SK-N-SH (cell line): ENCODE results near the gene SGCA. TPM values are rescaled to one million over a fixed set of nuclear protein-coding genes. Genes with fewer than 3 reads are reported as not detected.
A peak's percentile ranks its signal among the peaks of the same experiment; 100 is the strongest.

Source experiments
- CTCF ChIA-PET: fragments of 300-600, 350-600 bp; formaldehyde crosslinking; extraction: SDS; loops from one replicate; lab custom pipeline; 2021; lab: Yijun Ruan, JAX
- POLR2A ChIA-PET: fragments of 350-600 bp; sonication (Branson Sonifier 250); formaldehyde crosslinking; extraction: SDS; loops from one replicate; lab custom pipeline; 2020; ENCODE audit warnings: antibody characterized with exemption, inconsistent platforms; lab: Yijun Ruan, JAX
- DNase-seq: peaks from one replicate; pipeline ENCODE4 v3.0.0; 2012
- H2AFZ ChIP-seq: fragments of 200-600 bp; sonication (generic); 2 replicates; pipeline ENCODE4 v1.8.1; 2016; ENCODE audit warnings: antibody characterized with exemption, mild to moderate bottlenecking, low read depth
- H3F3A ChIP-seq: fragments of 200-600 bp; sonication (generic); replicated peaks from 2 replicates; pipeline ENCODE3; 2016; ENCODE audit warnings: antibody characterized with exemption, mild to moderate bottlenecking; ENCODE audit not compliant: insufficient read depth
- H3K27ac ChIP-seq, 2 experiments: fragments of 200-500 bp in 1 of 2; fragments of 200-600 bp in 1 of 2; sonication (Bioruptor generic) in 1 of 2; sonication (generic), shearing (Covaris generic) in 1 of 2; 2 replicates each; pipeline versions ENCODE4 v1.5.1 to v1.6.1; 2014 to 2016; ENCODE audit warnings: low read depth in 2 of 2, inconsistent platforms in 1 of 2, low read length in 1 of 2, mild to moderate bottlenecking in 1 of 2, mixed read lengths in 1 of 2
- H3K27me3 ChIP-seq: fragments of 200-600 bp; sonication (generic), shearing (Covaris generic); 2 replicates; pipeline ENCODE4 v1.6.1; 2016; ENCODE audit warnings: mixed run types; ENCODE audit not compliant: insufficient read depth
- H3K36me3 ChIP-seq, 2 experiments: fragments of 200-500 bp in 1 of 2; fragments of 200-600 bp in 1 of 2; sonication (Bioruptor generic) in 1 of 2; sonication (generic) in 1 of 2; replicated peaks in 1 of 2; 2 replicates each; pipeline versions ENCODE3 to v1.5.1; 2014 to 2016; ENCODE audit warnings: low read length in 1 of 2, mild to moderate bottlenecking in 1 of 2; ENCODE audit not compliant: insufficient read depth in 2 of 2, control insufficient read depth in 1 of 2
- H3K4me1 ChIP-seq, 2 experiments: fragments of 200-500 bp in 1 of 2; fragments of 200-600 bp in 1 of 2; sonication (Bioruptor generic) in 1 of 2; sonication (generic), shearing (Covaris generic) in 1 of 2; 2 replicates each; pipeline versions ENCODE4 v1.5.1 to v1.6.1; 2014 to 2016; ENCODE audit warnings: low read depth in 1 of 2, low read length in 1 of 2, mixed run types in 1 of 2; ENCODE audit not compliant: insufficient read depth in 2 of 2, control insufficient read depth in 1 of 2
- H3K4me2 ChIP-seq: fragments of 200-600 bp; sonication (generic), shearing (Covaris generic); 2 replicates; pipeline ENCODE4 v1.6.1; 2017; ENCODE audit warnings: mixed run types
- H3K4me3 ChIP-seq, 2 experiments: fragments of 200-500 bp in 1 of 2; fragments of 200-600 bp in 1 of 2; sonication (Bioruptor generic) in 1 of 2; sonication (generic), shearing (Covaris generic) in 1 of 2; 2 replicates each; pipeline versions ENCODE4 v1.5.1 to v1.8.1; 2014 to 2016; ENCODE audit warnings: low read depth in 2 of 2, inconsistent platforms in 1 of 2, low read length in 1 of 2, mild to moderate bottlenecking in 1 of 2, mixed read lengths in 1 of 2, moderate library complexity in 1 of 2
- H3K79me2 ChIP-seq: fragments of 200-600 bp; sonication (generic); 2 replicates; pipeline ENCODE4 v1.8.1; 2017; ENCODE audit warnings: mild to moderate bottlenecking; ENCODE audit not compliant: insufficient read depth
- H3K9ac ChIP-seq: fragments of 200-600 bp; sonication (generic); 2 replicates; pipeline ENCODE4 v1.6.1; 2017; ENCODE audit warnings: mixed run types
- H3K9me2 ChIP-seq: fragments of 200-600 bp; sonication (generic); 2 replicates; pipeline ENCODE4 v1.6.1; 2017; ENCODE audit warnings: mixed run types
- H3K9me3 ChIP-seq: fragments of 200-600 bp; sonication (generic); 2 replicates; pipeline ENCODE4 v1.6.1; 2017; ENCODE audit warnings: mixed run types, mild to moderate bottlenecking, moderate library complexity
- H4K20me1 ChIP-seq: fragments of 200-600 bp; sonication (generic); 2 replicates; pipeline ENCODE4 v1.6.1; 2017; ENCODE audit warnings: mild to moderate bottlenecking, mixed run types; ENCODE audit not compliant: insufficient read depth
- CTCF ChIP-seq: fragments of 200-600 bp; sonication (generic); IDR thresholded peaks from 2 replicates; pipeline ENCODE4 v1.6.1; 2017; ENCODE audit warnings: antibody characterized with exemption, mild to moderate bottlenecking, moderate library complexity
- IRF3 ChIP-seq: fragments of 150-350 bp; IDR thresholded peaks from 2 replicates; pipeline ENCODE4 v1.6.1; 2016; ENCODE audit warnings: mild to moderate bottlenecking, low read depth, low read length
- JUND ChIP-seq: IDR thresholded peaks from 2 replicates; pipeline ENCODE4 v1.4.0; 2012
- MAX ChIP-seq: IDR thresholded peaks from 2 replicates; pipeline ENCODE4 v1.4.0; 2012; ENCODE audit warnings: low read depth
- POLR2AphosphoS5 ChIP-seq: IDR thresholded peaks from 2 replicates; pipeline ENCODE4 v1.6.1; 2012; ENCODE audit warnings: low read depth, low read length
- REST ChIP-seq: IDR thresholded peaks from 2 replicates; pipeline ENCODE4 v1.6.1; 2012; ENCODE audit warnings: mild to moderate bottlenecking, low read depth, low read length, moderate library complexity
- YY1 ChIP-seq: IDR thresholded peaks from 2 replicates; pipeline ENCODE4 v1.4.0; 2012; ENCODE audit warnings: low read depth, mild to moderate bottlenecking
- WGBS: methylation state at CpG from one replicate; pipeline ENCODE4 v1.1.6; 2017; ENCODE audit warnings: low lambda C conversion rate; 5-methylcytosine and 5-hydroxymethylcytosine counted together
- polyA plus RNA-seq, 3 experiments: library from polyadenylated mRNA; depleted of rRNA; stranded (reverse); fragments of >200 nt; gene quantifications; 2 replicates each; pipeline ENCODE4 v1.2.3, GENCODE V29; 2012

SGCA gene
- polyA plus RNA-seq, 1 of the 3 experiments (the other 2 are of a cell fraction): not detected

GRCh38 chr17:50151937-50152547 lies 13.8 kb upstream of the SGCA start (continued):
- no peak for TF ChIP-seq IRF3
- no peak for TF ChIP-seq JUND
- TF ChIP-seq CTCF: no peak
- TF ChIP-seq REST: no peak
- peak; percentile 86 for TF ChIP-seq MAX

- TF ChIP-seq POLR2AphosphoS5 (no peak), YY1 (no peak)
- TF ChIP-seq, all 33 proteins: peak for 0
- 87% methylated on average over 5 of the region's 7 CpGs for WGBS
- Histone ChIP-seq H3K4me2 (peak overlapping the region; percentile 97), H3F3A (peaks cover 19% of the 10 kb centered on the region), H3K79me2 (peaks cover 30% of the 10 kb centered on the region), H3K4me3 (peak overlapping the region in 1 of 2 experiments; percentile 66; a peak in 2 of 4 replicates), H3K9me2 (no peaks in the 10 kb centered on the region), H3K4me1 (peaks cover 25 to 46% of the 10 kb centered on the region in 2 experiments; a peak in 3 of 4 replicates), H3K9ac (no peak overlapping the region), H3K36me3 (peaks cover 0 to under 1% of the 10 kb centered on the region in 2 experiments), H3K27me3 (no peaks in the 10 kb centered on the region), H3K27ac (peak overlapping the region; percentile 74 to 98; a peak in 3 of 4 replicates), H3K9me3 (no peaks in the 10 kb centered on the region), H2AFZ (no peak overlapping the region), H4K20me1 (peaks cover 16% of the 10 kb centered on the region)
- CTCF ChIA-PET: interaction anchor here (0.7 to 12.8 kb wide), 22 partner anchors 9 to 157 kb away, joined by 3 to 169 read pairs (median 7); partner anchors contain the start of genes COL1A1, PDK2, SAMD14 and SGCA
- DNase-seq: no peak
- POLR2A ChIA-PET: interaction anchor here (1.2 to 2.5 kb wide), 5 partner anchors 9 to 58 kb away, joined by 3 to 30 read pairs (median 7); partner anchors contain the start of gene PDK2
These were observed 13.1 kb upstream of the SGCA start for GRCh38 chr17:50152736-50153135.
